Measurements from ENCODE around the gene MLX. TPM values are rescaled to one million over a fixed set of nuclear protein-coding genes. Genes with fewer than 3 reads are reported as not detected.

MLX gene
- total RNA-seq, 1 donor = 43.4 TPM

GRCh38 chr17:42590886-42591285, 24.0 kb downstream of the MLX start:
- no peak for DNase-seq (ENCODE audit: insufficient read length, low spot score, missing footprints)
- no peaks in the 10 kb centered on the region for H3K4me1 ChIP-seq (ENCODE audit: insufficient read depth, low read length)
- no peak overlapping the region for H3K27ac ChIP-seq (ENCODE audit: low read depth, low read length)
- H3K9me3 ChIP-seq (ENCODE audit: low read depth, low read length) = no peaks in the 10 kb centered on the region
- peaks cover 5% of the 10 kb centered on the region for H4K20me1 ChIP-seq (ENCODE audit: insufficient read depth, low read length)
- H2AFZ ChIP-seq (ENCODE audit: low read length) = no peak overlapping the region
- peaks cover 28% of the 10 kb centered on the region for H3K36me3 ChIP-seq (ENCODE audit: insufficient read depth, low read length)
- H3K4me2 ChIP-seq (ENCODE audit: insufficient read depth, low read length) = no peak overlapping the region
- H3K4me3 ChIP-seq (ENCODE audit: insufficient read depth, low read length) = no peak overlapping the region
- TF ChIP-seq, protein P1, sequence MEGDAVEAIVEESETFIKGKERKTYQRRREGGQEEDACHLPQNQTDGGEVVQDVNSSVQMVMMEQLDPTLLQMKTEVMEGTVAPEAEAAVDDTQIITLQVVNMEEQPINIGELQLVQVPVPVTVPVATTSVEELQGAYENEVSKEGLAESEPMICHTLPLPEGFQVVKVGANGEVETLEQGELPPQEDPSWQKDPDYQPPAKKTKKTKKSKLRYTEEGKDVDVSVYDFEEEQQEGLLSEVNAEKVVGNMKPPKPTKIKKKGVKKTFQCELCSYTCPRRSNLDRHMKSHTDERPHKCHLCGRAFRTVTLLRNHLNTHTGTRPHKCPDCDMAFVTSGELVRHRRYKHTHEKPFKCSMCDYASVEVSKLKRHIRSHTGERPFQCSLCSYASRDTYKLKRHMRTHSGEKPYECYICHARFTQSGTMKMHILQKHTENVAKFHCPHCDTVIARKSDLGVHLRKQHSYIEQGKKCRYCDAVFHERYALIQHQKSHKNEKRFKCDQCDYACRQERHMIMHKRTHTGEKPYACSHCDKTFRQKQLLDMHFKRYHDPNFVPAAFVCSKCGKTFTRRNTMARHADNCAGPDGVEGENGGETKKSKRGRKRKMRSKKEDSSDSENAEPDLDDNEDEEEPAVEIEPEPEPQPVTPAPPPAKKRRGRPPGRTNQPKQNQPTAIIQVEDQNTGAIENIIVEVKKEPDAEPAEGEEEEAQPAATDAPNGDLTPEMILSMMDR (IDR thresholded peaks at IDR 0.05; ENCODE audit: extremely low read depth, low read depth, low read length) = no peak
- no peaks in the 10 kb centered on the region for H3K27me3 ChIP-seq (ENCODE audit: insufficient read depth, low read length)
- peaks cover 32% of the 10 kb centered on the region for H3K79me2 ChIP-seq (ENCODE audit: insufficient read depth, low read length)

DNA sequence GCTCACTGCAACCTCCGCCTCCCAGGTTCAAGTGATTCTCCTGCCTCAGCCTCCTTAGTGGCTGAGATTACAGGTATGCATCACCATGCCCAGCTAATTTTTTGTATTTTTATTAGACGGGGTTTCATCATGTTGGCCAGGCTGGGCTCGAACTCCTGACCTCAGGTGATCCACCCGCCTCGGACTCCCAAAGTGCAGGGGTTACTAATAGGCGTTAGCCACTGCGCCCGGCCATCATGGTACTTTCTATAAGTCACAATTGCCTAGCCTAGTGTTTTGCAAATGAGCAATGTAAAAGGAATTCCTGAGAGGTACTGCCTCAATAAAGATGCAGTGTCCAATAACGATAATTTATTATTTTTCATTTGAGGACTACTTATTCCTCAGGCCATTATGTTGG, 24.5 kb downstream of the MLX start:
- no peak for DNase-seq (ENCODE audit: insufficient read length, low spot score, missing footprints)
- peaks cover 33% of the 10 kb centered on the region for H3K79me2 ChIP-seq (ENCODE audit: insufficient read depth, low read length)
- no peaks in the 10 kb centered on the region for H3K27me3 ChIP-seq (ENCODE audit: insufficient read depth, low read length)
- no peak overlapping the region for H3K4me2 ChIP-seq (ENCODE audit: insufficient read depth, low read length)
- no peak overlapping the region for H3K4me3 ChIP-seq (ENCODE audit: insufficient read depth, low read length)
- peaks cover 5% of the 10 kb centered on the region for H4K20me1 ChIP-seq (ENCODE audit: insufficient read depth, low read length)
- no peaks in the 10 kb centered on the region for H3K9me3 ChIP-seq (ENCODE audit: low read depth, low read length)
- H3K36me3 ChIP-seq (ENCODE audit: insufficient read depth, low read length) = peaks cover 23% of the 10 kb centered on the region
- H3K27ac ChIP-seq (ENCODE audit: low read depth, low read length) = no peak overlapping the region
- H3K4me1 ChIP-seq (ENCODE audit: insufficient read depth, low read length) = no peaks in the 10 kb centered on the region
- TF ChIP-seq, protein P1 (IDR thresholded peaks at IDR 0.05; ENCODE audit: extremely low read depth, low read depth, low read length) = no peak
- H2AFZ ChIP-seq (ENCODE audit: low read length) = no peak overlapping the region

- H3K36me3 ChIP-seq (ENCODE audit: insufficient read depth, low read length) = no peaks in the 10 kb centered on the region
- H4K20me1 ChIP-seq (ENCODE audit: insufficient read depth, low read length) = peaks cover 16% of the 10 kb centered on the region
- H3K4me3 ChIP-seq (ENCODE audit: insufficient read depth, low read length) = no peak overlapping the region
- no peaks in the 10 kb centered on the region for H3K9me3 ChIP-seq (ENCODE audit: low read depth, low read length)
- peaks cover 3% of the 10 kb centered on the region for H3K4me1 ChIP-seq (ENCODE audit: insufficient read depth, low read length)
- H3K27ac ChIP-seq (ENCODE audit: low read depth, low read length) = no peak overlapping the region
- H3K4me2 ChIP-seq (ENCODE audit: insufficient read depth, low read length) = no peak overlapping the region
- TF ChIP-seq, protein P1 (IDR thresholded peaks at IDR 0.05; ENCODE audit: extremely low read depth, low read depth, low read length) = no peak
- DNase-seq (ENCODE audit: insufficient read length, low spot score, missing footprints) = no peak
- H3K79me2 ChIP-seq (ENCODE audit: insufficient read depth, low read length) = peaks cover 64% of the 10 kb centered on the region
- H3K27me3 ChIP-seq (ENCODE audit: insufficient read depth, low read length) = no peaks in the 10 kb centered on the region
- no peak overlapping the region for H2AFZ ChIP-seq (ENCODE audit: low read length)
Measured at GRCh38 chr17:42596386-42596785, 29.5 kb downstream of the MLX start.

DNA sequence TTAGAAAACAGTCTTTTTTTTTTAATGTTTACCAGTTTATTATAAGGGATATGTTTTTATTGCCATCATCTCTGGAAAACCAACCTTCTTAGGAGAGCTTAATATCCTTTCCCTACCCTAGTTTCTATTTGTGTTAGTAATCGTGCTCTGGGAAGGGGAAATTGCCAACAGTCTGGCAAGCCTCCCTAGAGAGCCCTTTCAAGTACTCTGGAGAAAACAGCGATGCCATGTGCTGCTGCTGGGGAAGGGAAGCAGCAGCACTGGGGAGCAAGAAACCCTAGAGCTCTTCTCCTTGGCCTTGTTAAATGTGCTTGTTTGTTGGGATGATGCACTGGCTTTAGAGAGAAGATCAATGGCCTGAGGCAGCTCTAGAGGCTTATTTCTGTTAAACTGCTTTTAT, 32.0 kb downstream of the MLX start:
- no peaks in the 10 kb centered on the region for H3K27me3 ChIP-seq (ENCODE audit: insufficient read depth, low read length)
- H3K4me2 ChIP-seq (ENCODE audit: insufficient read depth, low read length) = peak overlapping the region; percentile 1
- peaks cover 26% of the 10 kb centered on the region for H4K20me1 ChIP-seq (ENCODE audit: insufficient read depth, low read length)
- DNase-seq (ENCODE audit: insufficient read length, low spot score, missing footprints) = peak; percentile 69
- H3K9me3 ChIP-seq (ENCODE audit: low read depth, low read length) = no peaks in the 10 kb centered on the region
- no peak overlapping the region for H3K4me3 ChIP-seq (ENCODE audit: insufficient read depth, low read length)
- H3K27ac ChIP-seq (ENCODE audit: low read depth, low read length) = no peak overlapping the region
- no peak overlapping the region for H2AFZ ChIP-seq (ENCODE audit: low read length)
- H3K4me1 ChIP-seq (ENCODE audit: insufficient read depth, low read length) = peaks cover 3% of the 10 kb centered on the region
- no peaks in the 10 kb centered on the region for H3K36me3 ChIP-seq (ENCODE audit: insufficient read depth, low read length)
- peaks cover 66% of the 10 kb centered on the region for H3K79me2 ChIP-seq (ENCODE audit: insufficient read depth, low read length)
- TF ChIP-seq, protein P1 (IDR thresholded peaks at IDR 0.05; ENCODE audit: extremely low read depth, low read depth, low read length) = no peak
